ENCODE measurements around the gene SYT13.

Gene SYT13

GRCh38 chr11:45322891-45323600 lies 36.9 kb upstream of the SYT13 start:
- no peaks in the 10 kb centered on the region for H3K4me1 ChIP-seq (ENCODE audit: control insufficient read depth, low read depth, low read length)
- no peak overlapping the region for H3K56ac ChIP-seq (ENCODE audit: low read length)
- H3K79me1 ChIP-seq (ENCODE audit: low read length), result no peaks in the 10 kb centered on the region
- no peaks in the 10 kb centered on the region for H3K79me2 ChIP-seq (ENCODE audit: control insufficient read depth, insufficient read depth, low read length)
- H3K9ac ChIP-seq (ENCODE audit: low read length), result no peak overlapping the region
- H3K36me3 ChIP-seq (ENCODE audit: control insufficient read depth, insufficient read depth, low read length), result no peaks in the 10 kb centered on the region
- no peak overlapping the region for H3K4ac ChIP-seq (ENCODE audit: low read depth, low read length)
- no peak overlapping the region for H4K8ac ChIP-seq (ENCODE audit: low read depth, low read length)
- H3K27ac ChIP-seq (ENCODE audit: low read depth, low read length), result no peak overlapping the region
- H3K27me3 ChIP-seq (ENCODE audit: insufficient read depth, low read length, poor library complexity), result no peaks in the 10 kb centered on the region
- no peak overlapping the region for H3K4me3 ChIP-seq (ENCODE audit: low read length)
- H2AK5ac ChIP-seq (ENCODE audit: low read length), result no peak overlapping the region
- H2BK5ac ChIP-seq (ENCODE audit: low read length), result no peak overlapping the region
- H4K5ac ChIP-seq (ENCODE audit: low read length), result no peak overlapping the region
- H2BK120ac ChIP-seq (ENCODE audit: low read depth, low read length), result no peak overlapping the region
- H3K23ac ChIP-seq (ENCODE audit: low read length), result no peak overlapping the region
- no peak overlapping the region for H3K18ac ChIP-seq (ENCODE audit: low read length)
- no CpG with 5 or more reads among the region's 7 CpGs for WGBS (ENCODE audit: extremely low coverage, insufficient coverage, low lambda C conversion rate)
- H2BK15ac ChIP-seq (replicated peaks; ENCODE audit: low read depth), result no peak overlapping the region
- H3K4me2 ChIP-seq (ENCODE audit: low read length), result no peak overlapping the region
- no peak for DNase-seq

GRCh38 chr11:45322111-45322705 lies 36.1 kb upstream of the SYT13 start:
- Histone ChIP-seq H3K4me3 (ENCODE audit: low read length) (no peak overlapping the region), H2BK120ac (ENCODE audit: low read depth, low read length) (no peak overlapping the region), H3K79me1 (ENCODE audit: low read length) (no peaks in the 10 kb centered on the region), H3K36me3 (ENCODE audit: control insufficient read depth, insufficient read depth, low read length) (no peaks in the 10 kb centered on the region), H3K56ac (ENCODE audit: low read length) (no peak overlapping the region), H4K8ac (ENCODE audit: low read depth, low read length) (no peak overlapping the region), H3K4me1 (ENCODE audit: control insufficient read depth, low read depth, low read length) (no peaks in the 10 kb centered on the region), H4K5ac (ENCODE audit: low read length) (no peak overlapping the region), H3K27me3 (ENCODE audit: insufficient read depth, low read length, poor library complexity) (no peaks in the 10 kb centered on the region), H3K27ac (ENCODE audit: low read depth, low read length) (no peak overlapping the region), H3K4ac (ENCODE audit: low read depth, low read length) (no peak overlapping the region), H2AK5ac (ENCODE audit: low read length) (no peak overlapping the region), H2BK15ac (replicated peaks; ENCODE audit: low read depth) (no peak overlapping the region), H3K23ac (ENCODE audit: low read length) (no peak overlapping the region), H2BK5ac (ENCODE audit: low read length) (no peak overlapping the region), H3K18ac (ENCODE audit: low read length) (no peak overlapping the region), H3K79me2 (ENCODE audit: control insufficient read depth, insufficient read depth, low read length) (no peaks in the 10 kb centered on the region), H3K4me2 (ENCODE audit: low read length) (no peak overlapping the region), H3K9ac (ENCODE audit: low read length) (no peak overlapping the region)
- WGBS (ENCODE audit: extremely low coverage, insufficient coverage, low lambda C conversion rate), result no CpG with 5 or more reads among the region's 8 CpGs
- no peak for DNase-seq

GRCh38 chr11:45321669-45322068 lies 35.5 kb upstream of the SYT13 start:
- H2AK5ac ChIP-seq (ENCODE audit: low read length), result no peak overlapping the region
- no peak overlapping the region for H3K4me2 ChIP-seq (ENCODE audit: low read length)
- no CpG with 5 or more reads among the region's 7 CpGs for WGBS (ENCODE audit: extremely low coverage, insufficient coverage, low lambda C conversion rate)
- H3K56ac ChIP-seq (ENCODE audit: low read length), result no peak overlapping the region
- H3K36me3 ChIP-seq (ENCODE audit: control insufficient read depth, insufficient read depth, low read length), result no peaks in the 10 kb centered on the region
- no peak overlapping the region for H3K4ac ChIP-seq (ENCODE audit: low read depth, low read length)
- H4K8ac ChIP-seq (ENCODE audit: low read depth, low read length), result no peak overlapping the region
- DNase-seq, result no peak
- H3K4me1 ChIP-seq (ENCODE audit: control insufficient read depth, low read depth, low read length), result no peaks in the 10 kb centered on the region
- no peak overlapping the region for H2BK5ac ChIP-seq (ENCODE audit: low read length)
- no peaks in the 10 kb centered on the region for H3K79me1 ChIP-seq (ENCODE audit: low read length)
- no peak overlapping the region for H3K27ac ChIP-seq (ENCODE audit: low read depth, low read length)
- no peak overlapping the region for H3K18ac ChIP-seq (ENCODE audit: low read length)
- no peak overlapping the region for H2BK120ac ChIP-seq (ENCODE audit: low read depth, low read length)
- H3K79me2 ChIP-seq (ENCODE audit: control insufficient read depth, insufficient read depth, low read length), result no peaks in the 10 kb centered on the region
- no peak overlapping the region for H3K4me3 ChIP-seq (ENCODE audit: low read length)
- H3K23ac ChIP-seq (ENCODE audit: low read length), result no peak overlapping the region
- no peak overlapping the region for H2BK15ac ChIP-seq (replicated peaks; ENCODE audit: low read depth)
- no peak overlapping the region for H3K9ac ChIP-seq (ENCODE audit: low read length)
- H4K5ac ChIP-seq (ENCODE audit: low read length), result no peak overlapping the region
- H3K27me3 ChIP-seq (ENCODE audit: insufficient read depth, low read length, poor library complexity), result no peaks in the 10 kb centered on the region

GRCh38 chr11:45321031-45321595 lies 35.0 kb upstream of the SYT13 start:
- Histone ChIP-seq H3K18ac (ENCODE audit: low read length) (no peak overlapping the region), H3K4me2 (ENCODE audit: low read length) (no peak overlapping the region), H3K4ac (ENCODE audit: low read depth, low read length) (no peak overlapping the region), H3K4me3 (ENCODE audit: low read length) (no peak overlapping the region), H3K27me3 (ENCODE audit: insufficient read depth, low read length, poor library complexity) (no peaks in the 10 kb centered on the region), H4K5ac (ENCODE audit: low read length) (no peak overlapping the region), H3K4me1 (ENCODE audit: control insufficient read depth, low read depth, low read length) (no peaks in the 10 kb centered on the region), H4K8ac (ENCODE audit: low read depth, low read length) (no peak overlapping the region), H3K9ac (ENCODE audit: low read length) (no peak overlapping the region), H3K79me2 (ENCODE audit: control insufficient read depth, insufficient read depth, low read length) (no peaks in the 10 kb centered on the region), H2AK5ac (ENCODE audit: low read length) (no peak overlapping the region), H3K23ac (ENCODE audit: low read length) (no peak overlapping the region), H2BK15ac (replicated peaks; ENCODE audit: low read depth) (no peak overlapping the region), H3K27ac (ENCODE audit: low read depth, low read length) (no peak overlapping the region), H3K79me1 (ENCODE audit: low read length) (no peaks in the 10 kb centered on the region), H2BK120ac (ENCODE audit: low read depth, low read length) (no peak overlapping the region), H3K56ac (ENCODE audit: low read length) (no peak overlapping the region), H2BK5ac (ENCODE audit: low read length) (no peak overlapping the region), H3K36me3 (ENCODE audit: control insufficient read depth, insufficient read depth, low read length) (no peaks in the 10 kb centered on the region)
- DNase-seq, result no peak
- WGBS (ENCODE audit: extremely low coverage, insufficient coverage, low lambda C conversion rate), result no CpG with 5 or more reads among the region's 7 CpGs

GRCh38 chr11:45320371-45320770 lies 34.2 kb upstream of the SYT13 start:
- no peak overlapping the region for H4K8ac ChIP-seq (ENCODE audit: low read depth, low read length)
- H3K4ac ChIP-seq (ENCODE audit: low read depth, low read length), result no peak overlapping the region
- H3K79me1 ChIP-seq (ENCODE audit: low read length), result no peaks in the 10 kb centered on the region
- H3K79me2 ChIP-seq (ENCODE audit: control insufficient read depth, insufficient read depth, low read length), result no peaks in the 10 kb centered on the region
- H3K56ac ChIP-seq (ENCODE audit: low read length), result no peak overlapping the region
- no peak for DNase-seq
- no peaks in the 10 kb centered on the region for H3K4me1 ChIP-seq (ENCODE audit: control insufficient read depth, low read depth, low read length)
- no peak overlapping the region for H3K9ac ChIP-seq (ENCODE audit: low read length)
- H3K36me3 ChIP-seq (ENCODE audit: control insufficient read depth, insufficient read depth, low read length), result no peaks in the 10 kb centered on the region
- no peak overlapping the region for H3K27ac ChIP-seq (ENCODE audit: low read depth, low read length)
- H2BK5ac ChIP-seq (ENCODE audit: low read length), result no peak overlapping the region
- H2BK120ac ChIP-seq (ENCODE audit: low read depth, low read length), result no peak overlapping the region
- no peaks in the 10 kb centered on the region for H3K27me3 ChIP-seq (ENCODE audit: insufficient read depth, low read length, poor library complexity)
- no peak overlapping the region for H3K23ac ChIP-seq (ENCODE audit: low read length)
- no peak overlapping the region for H3K4me3 ChIP-seq (ENCODE audit: low read length)
- H3K18ac ChIP-seq (ENCODE audit: low read length), result no peak overlapping the region
- no peak overlapping the region for H2AK5ac ChIP-seq (ENCODE audit: low read length)
- no peak overlapping the region for H3K4me2 ChIP-seq (ENCODE audit: low read length)
- H4K5ac ChIP-seq (ENCODE audit: low read length), result no peak overlapping the region
- no peak overlapping the region for H2BK15ac ChIP-seq (replicated peaks; ENCODE audit: low read depth)
- no CpG with 5 or more reads among the region's 4 CpGs for WGBS (ENCODE audit: extremely low coverage, insufficient coverage, low lambda C conversion rate)
